ENCODE measurements around the gene KCNF1.
A peak's percentile ranks its signal among the peaks of the same experiment; 100 is the strongest.

Gene KCNF1

GRCh38 chr2:10905006-10905861 is 6.5 kb upstream of the KCNF1 start:
- DNase-seq, result no peak

- no peak for DNase-seq
Measured at GRCh38 chr2:10905862-10906143, 5.9 kb upstream of the KCNF1 start.

- DNase-seq, result no peak
Measured at GRCh38 chr2:10906926-10907625, 4.7 kb upstream of the KCNF1 start.

GRCh38 chr2:10908195-10908594 is 3.5 kb upstream of the KCNF1 start:
- DNase-seq, result no peak

GRCh38 chr2:10909050-10909995 is 2.4 kb upstream of the KCNF1 start:
- DNase-seq, result peak; percentile 13

- DNase-seq, result no peak
Measured at GRCh38 chr2:10909996-10910341, 1.8 kb upstream of the KCNF1 start.

GRCh38 chr2:10910625-10911024 is 1.1 kb upstream of the KCNF1 start:
- no peak for DNase-seq

GRCh38 chr2:10912076-10912731 is 470 bp downstream of the KCNF1 start:
- DNase-seq, result no peak

- no peak for DNase-seq
Measured at GRCh38 chr2:10912796-10913455, 1.2 kb downstream of the KCNF1 start.

GRCh38 chr2:10913501-10914271 is 2.0 kb downstream of the KCNF1 start:
- no peak for DNase-seq

GRCh38 chr2:10914272-10914693 is 2.5 kb downstream of the KCNF1 start:
- peak; percentile 44 for DNase-seq

GRCh38 chr2:10915236-10915635 is 3.5 kb downstream of the KCNF1 start:
- DNase-seq, result no peak

- DNase-seq, result no peak
Measured at GRCh38 chr2:10915731-10916276, 4.1 kb downstream of the KCNF1 start.

- no peak for DNase-seq
Measured at GRCh38 chr2:10916953-10917352, 5.2 kb downstream of the KCNF1 start.

GRCh38 chr2:10917927-10918326 is 6.2 kb downstream of the KCNF1 start:
- DNase-seq, result no peak

- no peak for DNase-seq
Measured at GRCh38 chr2:10918661-10919409, 7.1 kb downstream of the KCNF1 start.

GRCh38 chr2:10919410-10919770 is 7.7 kb downstream of the KCNF1 start:
- DNase-seq, result no peak

- DNase-seq, result no peak
Measured at GRCh38 chr2:10919771-10920621, 8.3 kb downstream of the KCNF1 start.

GRCh38 chr2:10920764-10921388 is 9.1 kb downstream of the KCNF1 start:
- DNase-seq, result no peak
